HG02678 (cell line): Measurements from ENCODE around the gene MON2.
"Not testable (repeated sequence)": the region's sequence is repeated elsewhere in the genome, so short reads cannot be mapped to it uniquely, and the experiment has no call there.

Source experiments
- ATAC-seq: cut with Tn5 transposase; IDR thresholded peaks from one replicate; pipeline ENCODE4 v1.9.1; 2021; ENCODE audit warnings: mild to moderate bottlenecking, moderate library complexity; ENCODE audit not compliant: unreplicated experiment

The MON2 gene

GRCh38 chr12:62466594-62467491 lies at the start of gene MON2:
MON2 (plus strand) TSS chr12:62466826; CDS start chr12:62467208, 382 bp downstream.
- peak; percentile 99 for ATAC-seq

- no peak for ATAC-seq
Measured at GRCh38 chr12:62426089-62426488, 40.5 kb upstream of the MON2 start.

DNA sequence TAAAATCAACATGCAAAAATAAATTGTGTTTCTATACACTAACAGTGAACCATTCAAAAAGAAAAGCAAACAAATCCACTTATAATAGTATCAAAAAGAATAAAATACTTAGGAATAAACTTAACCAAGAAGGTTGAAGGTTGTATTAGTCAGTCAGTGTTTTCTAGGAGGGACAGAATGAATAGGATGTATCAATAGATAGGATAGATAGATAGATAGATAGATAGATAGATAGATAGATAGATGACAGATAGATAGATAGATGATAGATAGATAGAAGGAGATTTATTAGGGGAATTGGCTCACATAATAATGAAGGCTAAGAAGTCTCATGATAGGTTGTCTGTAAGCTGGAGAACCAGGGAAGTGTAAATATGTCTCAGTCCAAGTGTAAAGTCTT lies 37.2 kb upstream of the MON2 start:
- ATAC-seq = no peak

DNA sequence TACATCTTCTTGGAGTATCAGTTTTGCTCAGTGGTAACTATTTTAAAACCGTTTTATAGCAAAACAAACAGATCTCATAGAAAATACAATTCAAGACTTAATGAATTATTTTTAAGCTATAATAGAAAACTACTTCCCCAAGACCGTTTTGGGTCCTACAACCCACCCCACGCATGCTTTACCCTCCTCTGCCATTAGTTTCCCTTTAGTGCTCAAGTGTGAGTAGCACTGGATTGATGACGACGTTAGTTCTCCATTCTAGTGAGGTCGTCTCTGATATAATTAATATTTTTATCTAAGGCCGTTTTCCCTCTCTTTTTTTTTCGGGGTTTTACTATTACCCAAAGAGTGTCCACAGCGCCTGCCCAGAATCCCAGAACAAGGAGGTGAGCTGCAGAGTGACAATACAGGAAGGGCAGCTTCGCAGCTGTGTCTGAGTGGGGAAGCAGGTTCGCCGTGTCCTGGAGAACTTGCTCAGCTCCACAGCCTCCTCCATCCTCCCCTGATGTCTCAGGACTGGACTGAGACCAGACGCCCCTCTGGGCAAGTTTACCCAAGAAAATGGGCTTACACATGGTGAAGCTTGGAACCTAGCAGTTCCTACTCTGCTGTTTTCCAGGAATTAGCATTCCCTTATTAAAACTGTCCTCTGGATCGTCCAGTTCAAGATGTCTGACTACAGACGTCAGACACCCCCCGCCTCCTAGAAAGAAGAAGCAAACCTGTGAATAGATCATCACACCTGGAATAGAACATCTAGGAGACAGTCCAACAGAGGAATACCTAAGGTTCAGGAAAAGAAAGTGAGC lies 31.9 kb upstream of the MON2 start:
- ATAC-seq = no peak

DNA sequence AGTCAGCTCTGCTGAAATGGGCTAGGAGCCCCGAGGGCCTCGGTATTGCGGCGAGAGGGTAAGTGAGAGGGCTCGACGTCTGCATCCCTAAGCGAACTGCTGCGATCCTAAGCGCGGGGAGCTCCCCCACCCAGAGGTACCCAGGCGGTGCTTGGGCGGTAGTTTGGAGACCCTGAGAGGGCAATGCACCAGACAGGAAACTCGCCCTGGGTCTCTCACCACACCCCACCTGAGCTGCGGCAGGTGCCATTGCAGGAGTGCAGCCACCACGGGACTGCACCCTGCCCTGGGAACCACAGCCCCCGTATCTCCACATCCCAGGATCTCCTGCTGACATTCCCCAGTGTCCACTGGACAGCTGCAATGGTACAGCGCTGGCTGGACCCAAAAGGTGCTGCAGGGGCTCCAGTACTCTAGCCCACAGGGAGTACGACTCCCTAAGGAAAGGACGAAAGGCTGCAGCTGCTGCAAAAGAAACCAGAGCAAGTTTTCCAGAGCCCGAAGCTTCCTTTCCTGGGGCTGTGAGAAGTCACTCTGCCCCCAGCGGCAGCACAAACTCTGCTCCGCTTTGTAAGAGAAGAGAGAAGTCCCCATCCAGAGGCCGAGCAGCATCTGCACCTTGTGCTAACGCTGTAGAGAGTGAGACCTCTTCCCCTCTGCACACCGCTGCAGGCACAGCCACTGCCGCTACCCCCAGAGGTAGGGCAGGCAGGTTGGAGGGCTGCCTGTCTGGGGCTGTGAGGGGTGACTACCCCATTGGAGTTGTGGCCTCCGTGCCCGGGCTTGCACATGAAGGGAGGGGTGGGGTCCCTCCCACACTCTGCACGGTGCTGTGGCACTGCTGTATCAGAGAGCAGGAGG lies 31.1 kb upstream of the MON2 start:
- peak; percentile 82 for ATAC-seq

DNA sequence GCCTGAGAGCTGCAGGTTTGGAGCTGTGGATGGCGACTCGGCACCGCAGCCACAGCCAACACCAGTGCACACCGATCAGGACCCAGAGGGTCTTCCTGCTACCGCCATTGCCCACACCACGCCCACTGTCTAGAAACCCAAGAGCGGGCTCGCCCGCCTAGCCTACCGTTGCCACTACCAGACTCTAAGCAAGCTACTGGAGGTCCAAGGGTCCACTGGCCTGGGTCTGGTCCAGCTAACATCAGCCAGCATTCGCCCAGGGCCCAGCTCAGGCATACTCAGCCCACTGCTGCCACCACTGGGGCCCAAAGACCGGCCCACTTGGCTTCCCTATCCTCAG lies 30.5 kb upstream of the MON2 start:
- ATAC-seq = peak; percentile 13

GRCh38 chr12:62438098-62438692 lies 28.4 kb upstream of the MON2 start:
- ATAC-seq = no peak

- ATAC-seq = no peak
Measured at GRCh38 chr12:62446754-62447452, 19.7 kb upstream of the MON2 start.

DNA sequence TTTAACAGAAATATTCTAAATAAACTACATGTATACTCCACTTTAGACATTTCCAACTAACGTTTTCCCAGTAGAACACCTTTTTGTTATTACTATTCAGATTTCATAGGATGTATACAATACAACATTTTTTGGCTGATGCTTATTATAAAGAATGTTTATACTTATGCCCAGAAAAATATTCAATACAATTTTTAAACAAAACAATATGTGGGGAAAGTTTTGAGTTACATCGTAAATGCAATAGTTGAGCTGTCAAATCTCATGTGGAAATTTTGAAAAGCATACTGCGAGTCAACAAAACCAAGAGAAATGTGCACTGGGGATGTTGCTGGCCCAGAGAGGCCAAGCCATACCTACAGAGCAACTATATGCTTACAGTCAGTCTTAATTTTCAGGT lies 18.2 kb upstream of the MON2 start:
- ATAC-seq = no peak

DNA sequence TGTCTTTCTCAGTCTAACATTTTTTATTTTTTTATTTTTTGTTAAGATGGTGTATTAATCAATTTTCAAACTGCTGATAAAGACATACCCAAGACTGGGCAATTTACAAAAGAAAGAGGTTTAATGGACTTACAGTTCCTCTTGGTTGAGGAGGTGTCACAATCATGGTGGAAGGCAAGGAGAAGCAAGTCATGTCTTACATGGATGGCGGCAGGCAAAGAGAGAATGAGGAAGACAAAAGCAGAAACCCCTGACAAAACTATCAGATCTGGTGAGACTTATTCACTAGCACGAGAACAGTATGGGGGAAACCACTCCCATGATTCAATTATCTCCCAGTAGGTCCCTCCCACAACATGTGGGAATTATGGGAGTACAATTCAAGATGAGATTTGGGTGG lies 11.2 kb upstream of the MON2 start:
- not testable (repeated sequence) for ATAC-seq

- no peak for ATAC-seq
Measured at GRCh38 chr12:62458626-62459025, 8.0 kb upstream of the MON2 start.

GRCh38 chr12:62459976-62460375 lies 6.7 kb upstream of the MON2 start:
- no peak for ATAC-seq

GRCh38 chr12:62461171-62461837 lies 5.3 kb upstream of the MON2 start:
- not testable (repeated sequence) for ATAC-seq

- not testable (repeated sequence) for ATAC-seq
Measured at GRCh38 chr12:62463252-62463651, 3.4 kb upstream of the MON2 start.

- ATAC-seq = peak; percentile 32
Measured at GRCh38 chr12:62466018-62466593, 520 bp upstream of the MON2 start.

- ATAC-seq = no peak
Measured at GRCh38 chr12:62468397-62468796, 1.8 kb downstream of the MON2 start.

GRCh38 chr12:62468935-62469334 lies 2.3 kb downstream of the MON2 start:
- no peak for ATAC-seq

DNA sequence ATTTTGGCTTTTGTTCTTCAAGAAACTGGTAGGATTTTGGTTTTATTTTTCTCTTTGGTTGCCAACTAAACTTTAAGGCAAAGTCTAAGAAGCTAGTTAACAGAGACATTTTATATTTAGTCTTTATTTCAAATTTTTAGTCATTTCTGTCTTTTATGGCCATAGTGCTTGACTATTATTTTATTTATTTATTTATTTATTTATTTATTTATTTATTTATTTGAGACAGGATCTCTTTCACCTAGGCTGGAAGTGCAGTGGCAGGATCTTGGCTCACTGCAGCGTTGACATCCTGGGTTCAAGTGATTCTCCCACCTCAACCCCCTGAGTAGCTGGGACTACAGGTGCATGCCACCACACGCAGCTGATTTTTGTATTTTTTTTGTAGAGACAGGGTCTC lies 3.1 kb downstream of the MON2 start:
- no peak for ATAC-seq

GRCh38 chr12:62471734-62472133 lies 5.1 kb downstream of the MON2 start:
- no peak for ATAC-seq
